ENCODE data around the gene SLC30A2.

DNA sequence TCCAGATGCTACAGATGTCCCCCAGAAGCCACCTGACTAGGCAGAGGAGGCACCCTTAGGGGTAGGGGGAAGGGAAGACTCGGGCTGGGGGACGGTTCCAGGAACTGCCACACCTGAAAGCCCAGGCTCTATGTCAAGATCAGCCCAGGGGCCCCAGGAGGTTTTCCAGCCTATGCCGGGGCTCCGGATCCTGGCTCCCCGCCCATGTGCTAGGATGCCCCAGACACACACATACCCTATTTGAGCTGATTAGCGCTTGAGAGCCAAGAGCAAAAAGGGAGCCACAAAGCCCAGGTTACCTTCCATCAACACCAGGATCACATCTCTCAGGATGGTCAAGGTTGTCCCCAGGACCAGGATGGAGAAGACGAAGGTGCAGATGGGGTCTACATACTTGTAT lies 4.5 kb downstream of the SLC30A2 start:
- TF ChIP-seq, protein P1, sequence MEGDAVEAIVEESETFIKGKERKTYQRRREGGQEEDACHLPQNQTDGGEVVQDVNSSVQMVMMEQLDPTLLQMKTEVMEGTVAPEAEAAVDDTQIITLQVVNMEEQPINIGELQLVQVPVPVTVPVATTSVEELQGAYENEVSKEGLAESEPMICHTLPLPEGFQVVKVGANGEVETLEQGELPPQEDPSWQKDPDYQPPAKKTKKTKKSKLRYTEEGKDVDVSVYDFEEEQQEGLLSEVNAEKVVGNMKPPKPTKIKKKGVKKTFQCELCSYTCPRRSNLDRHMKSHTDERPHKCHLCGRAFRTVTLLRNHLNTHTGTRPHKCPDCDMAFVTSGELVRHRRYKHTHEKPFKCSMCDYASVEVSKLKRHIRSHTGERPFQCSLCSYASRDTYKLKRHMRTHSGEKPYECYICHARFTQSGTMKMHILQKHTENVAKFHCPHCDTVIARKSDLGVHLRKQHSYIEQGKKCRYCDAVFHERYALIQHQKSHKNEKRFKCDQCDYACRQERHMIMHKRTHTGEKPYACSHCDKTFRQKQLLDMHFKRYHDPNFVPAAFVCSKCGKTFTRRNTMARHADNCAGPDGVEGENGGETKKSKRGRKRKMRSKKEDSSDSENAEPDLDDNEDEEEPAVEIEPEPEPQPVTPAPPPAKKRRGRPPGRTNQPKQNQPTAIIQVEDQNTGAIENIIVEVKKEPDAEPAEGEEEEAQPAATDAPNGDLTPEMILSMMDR (IDR thresholded peaks at IDR 0.05), result no peak
- TF ChIP-seq POLR2A (IDR thresholded peaks at IDR 0.05) (no peak), POLR2AphosphoS5 (IDR thresholded peaks at IDR 0.05) (no peak)
